HG02642 (cell line): ENCODE results near the gene GAGE12F.
"Not testable (repeated sequence)": the region's sequence is repeated elsewhere in the genome, so short reads cannot be mapped to it uniquely, and the experiment has no call there.

Source experiments
- ATAC-seq: cut with Tn5 transposase; IDR thresholded peaks from one replicate; pipeline ENCODE4 v1.9.1; 2021; ENCODE audit warnings: mild to moderate bottlenecking; ENCODE audit not compliant: unreplicated experiment, poor library complexity

GAGE12F gene

GRCh38 chrX:49560542-49560941 is at the start of gene GAGE12F:
TSS of gene GAGE12F (plus strand) at chrX:49560842. CDS start at chrX:49561997, 1,155 bp downstream.
- ATAC-seq = not testable (repeated sequence)

GRCh38 chrX:49531877-49532276 is 28.8 kb upstream of the GAGE12F start, which contains the start of gene GAGE12C:
TSS of gene GAGE12C (plus strand) at chrX:49532177. CDS start at chrX:49533332, 1,155 bp downstream.
- ATAC-seq = not testable (repeated sequence)

GRCh38 chrX:49541433-49541832 is 19.2 kb upstream of the GAGE12F start, which contains the start of gene GAGE12D:
TSS of gene GAGE12D (plus strand) at chrX:49541733. CDS start at chrX:49542888, 1,155 bp downstream.
- not testable (repeated sequence) for ATAC-seq

GRCh38 chrX:49550989-49551388 is 9.7 kb upstream of the GAGE12F start, which contains the start of gene GAGE12E:
TSS of gene GAGE12E (plus strand) at chrX:49551289. CDS start at chrX:49552444, 1,155 bp downstream.
- ATAC-seq = not testable (repeated sequence)

- ATAC-seq = not testable (repeated sequence)
Observed at GRCh38 chrX:49568728-49569127, 8.1 kb downstream of the GAGE12F start.

DNA sequence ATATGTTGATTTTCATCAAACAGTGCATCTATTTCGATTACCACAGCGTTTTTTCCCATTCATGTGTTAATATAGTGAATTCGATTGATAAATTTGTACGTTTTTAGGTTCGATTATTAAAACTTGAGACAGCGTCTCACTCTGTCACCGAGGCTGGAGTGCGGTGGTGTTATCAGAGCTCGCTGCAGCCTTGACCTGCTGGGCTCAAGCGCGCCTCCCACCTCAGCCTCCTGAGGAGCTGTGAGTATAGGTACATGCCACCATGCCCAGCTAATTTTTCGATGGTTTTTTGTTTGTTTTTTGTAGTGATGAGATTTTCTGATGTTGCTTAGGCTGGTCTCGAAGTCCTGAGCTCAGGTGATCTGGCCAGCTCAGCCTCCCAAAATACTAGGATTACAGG is 8.5 kb downstream of the GAGE12F start:
- not testable (repeated sequence) for ATAC-seq

DNA sequence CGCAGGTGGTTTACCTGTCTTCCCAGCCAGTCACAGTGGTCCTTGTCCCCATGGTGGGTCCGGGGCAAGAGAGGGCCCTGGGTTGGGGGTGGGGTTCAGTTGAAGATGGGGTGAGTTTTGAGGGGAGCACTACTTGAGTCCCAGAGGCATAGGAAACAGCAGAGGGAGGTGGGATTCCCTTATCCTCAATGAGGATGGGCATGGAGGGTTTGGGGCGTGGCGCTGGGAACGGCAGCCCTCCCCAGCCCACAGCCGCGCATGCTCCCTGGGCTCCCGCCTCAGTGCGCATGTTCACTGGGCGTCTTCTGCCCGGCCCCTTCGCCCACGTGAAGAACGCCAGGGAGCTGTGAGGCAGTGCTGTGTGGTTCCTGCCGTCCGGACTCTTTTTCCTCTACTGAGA is 9.5 kb downstream of the GAGE12F start, which contains the start of gene GAGE12G:
GAGE12G (plus strand) TSS at position 301 of the 400 bp plus-strand sequence. CDS start 1,155 bp downstream, outside the sequence.
- not testable (repeated sequence) for ATAC-seq

- not testable (repeated sequence) for ATAC-seq
Observed at GRCh38 chrX:49579649-49580048, 19.0 kb downstream of the GAGE12F start, which contains the start of gene GAGE12H. TSS of gene GAGE12H (plus strand) at chrX:49579949. CDS start at chrX:49581104, 1,155 bp downstream.

- ATAC-seq = not testable (repeated sequence)
Observed at GRCh38 chrX:49589196-49589595, 28.6 kb downstream of the GAGE12F start, which contains the start of gene GAGE2A. TSS of gene GAGE2A (plus strand) at chrX:49589496. CDS start at chrX:49590651, 1,155 bp downstream.

DNA sequence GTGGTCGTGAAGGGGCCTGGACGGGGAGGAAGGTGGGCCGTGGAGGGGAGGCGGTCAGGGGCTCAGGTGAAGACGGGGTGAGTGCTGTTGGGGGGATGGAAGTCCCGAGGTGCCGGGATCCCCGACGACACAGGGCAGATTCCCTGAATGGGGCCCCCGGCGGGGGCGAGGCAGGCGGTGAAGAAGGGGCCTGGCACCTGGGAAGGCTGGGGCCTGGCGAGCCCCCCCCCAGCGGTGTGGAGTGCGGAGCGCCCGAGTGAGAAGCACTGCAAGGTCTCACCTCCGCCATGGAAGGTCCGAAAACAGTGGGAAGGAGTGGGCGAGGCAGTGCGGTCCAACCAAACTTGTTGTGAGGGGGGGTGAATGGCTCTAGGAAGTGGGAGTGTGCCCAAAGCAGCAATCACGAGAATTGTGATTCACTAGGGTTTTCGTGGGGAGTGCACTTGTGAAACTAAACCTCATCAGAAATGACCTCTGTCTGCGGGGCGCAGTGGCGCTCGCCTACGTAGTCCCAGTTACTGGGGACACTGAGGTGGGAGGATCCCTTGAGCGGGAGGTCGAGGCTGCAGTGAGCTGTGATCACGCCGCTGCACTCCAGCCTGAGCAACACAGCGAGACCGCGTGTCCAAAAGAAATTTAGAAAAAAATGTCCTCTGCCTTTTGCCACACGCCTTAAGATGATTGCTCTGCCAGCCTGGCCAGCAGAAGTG is 29.3 kb downstream of the GAGE12F start:
- not testable (repeated sequence) for ATAC-seq

GRCh38 chrX:49590488-49590887 is 29.8 kb downstream of the GAGE12F start:
- ATAC-seq = not testable (repeated sequence)

DNA sequence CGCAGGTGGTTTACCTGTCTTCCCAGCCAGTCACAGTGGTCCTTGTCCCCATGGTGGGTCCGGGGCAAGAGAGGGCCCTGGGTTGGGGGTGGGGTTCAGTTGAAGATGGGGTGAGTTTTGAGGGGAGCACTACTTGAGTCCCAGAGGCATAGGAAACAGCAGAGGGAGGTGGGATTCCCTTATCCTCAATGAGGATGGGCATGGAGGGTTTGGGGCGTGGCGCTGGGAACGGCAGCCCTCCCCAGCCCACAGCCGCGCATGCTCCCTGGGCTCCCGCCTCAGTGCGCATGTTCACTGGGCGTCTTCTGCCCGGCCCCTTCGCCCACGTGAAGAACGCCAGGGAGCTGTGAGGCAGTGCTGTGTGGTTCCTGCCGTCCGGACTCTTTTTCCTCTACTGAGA is 38.1 kb downstream of the GAGE12F start, which contains the start of gene GAGE1:
GAGE1 (plus strand) TSS at position 301 of the 400 bp plus-strand sequence. CDS start 1,155 bp downstream, outside the sequence.
- ATAC-seq = not testable (repeated sequence)

GRCh38 chrX:49610718-49611310 is 50.2 kb downstream of the GAGE12F start:
- ATAC-seq = no peak
